Forelimb muscle (tissue), 1 donor: Measurements from ENCODE around the gene RUSC1. TPM values are rescaled to one million over a fixed set of nuclear protein-coding genes. Genes with fewer than 3 reads are reported as not detected.

ENCODE experiments used
- DNase-seq: peaks from one replicate; pipeline ENCODE4 v3.0.0-alpha.2; 2013; ENCODE audit warnings: low read depth
- polyA plus RNA-seq: library from polyadenylated mRNA; unstranded; fragments of 120-200 nt; gene quantifications from one replicate; pipeline ENCODE4 v1.2.1, GENCODE V29; 2013; ENCODE audit not compliant: insufficient read length

Gene RUSC1
- polyA plus RNA-seq, 1 donor: 27.9 TPM

DNA sequence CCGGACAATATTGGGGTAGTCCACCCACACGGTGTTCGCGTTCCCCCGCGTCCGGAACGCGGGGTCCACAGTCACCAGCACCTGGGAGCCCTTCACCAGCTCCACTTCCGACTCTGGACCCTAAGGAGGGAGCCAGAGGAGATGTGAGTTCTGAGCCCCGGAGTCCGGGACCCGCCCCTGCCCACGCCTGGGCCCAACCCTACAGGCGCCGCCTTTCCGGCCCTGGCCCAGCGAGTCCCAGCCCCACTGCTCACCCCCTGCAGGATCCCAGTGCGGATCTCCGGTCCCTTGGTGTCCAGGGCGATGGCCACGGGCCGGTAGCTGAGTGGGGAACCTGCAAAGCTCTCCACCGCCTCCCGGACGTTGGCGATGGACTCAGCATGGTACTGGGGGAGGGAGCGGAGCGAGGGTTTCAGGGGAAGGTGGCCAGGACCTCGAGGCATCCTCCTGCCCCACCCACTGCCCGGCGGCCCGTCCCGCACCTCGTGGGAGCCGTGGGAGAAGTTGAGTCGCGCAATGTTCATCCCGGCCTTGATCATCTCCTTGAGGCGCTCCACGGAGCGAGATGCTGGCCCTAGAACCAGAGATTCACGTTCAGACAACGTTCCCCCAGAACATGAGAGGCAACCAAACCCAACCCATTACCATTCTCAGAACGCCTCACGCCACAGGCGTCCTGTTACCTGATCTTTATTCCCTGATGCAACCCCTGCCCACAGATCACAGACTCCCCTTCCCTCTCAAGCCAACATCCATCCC is 25.3 kb upstream of the RUSC1 start:
- no peak for DNase-seq

DNA sequence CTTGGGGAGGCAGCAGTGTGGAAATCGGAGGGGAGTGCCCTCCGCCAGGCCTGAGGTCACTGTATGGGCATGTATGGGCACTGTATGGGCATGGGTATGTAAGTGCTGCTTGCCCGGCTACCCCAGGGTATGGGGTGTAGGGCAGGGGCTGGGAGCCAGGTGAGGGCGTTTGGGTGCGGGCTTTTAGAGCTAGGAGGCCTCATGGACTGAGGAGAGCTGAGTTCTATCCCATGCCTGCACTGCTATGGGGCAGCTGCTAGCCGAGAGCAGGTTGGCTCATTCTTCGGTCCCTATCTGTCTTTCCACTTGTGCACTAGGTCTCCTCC is 24.8 kb upstream of the RUSC1 start:
- DNase-seq: no peak

DNA sequence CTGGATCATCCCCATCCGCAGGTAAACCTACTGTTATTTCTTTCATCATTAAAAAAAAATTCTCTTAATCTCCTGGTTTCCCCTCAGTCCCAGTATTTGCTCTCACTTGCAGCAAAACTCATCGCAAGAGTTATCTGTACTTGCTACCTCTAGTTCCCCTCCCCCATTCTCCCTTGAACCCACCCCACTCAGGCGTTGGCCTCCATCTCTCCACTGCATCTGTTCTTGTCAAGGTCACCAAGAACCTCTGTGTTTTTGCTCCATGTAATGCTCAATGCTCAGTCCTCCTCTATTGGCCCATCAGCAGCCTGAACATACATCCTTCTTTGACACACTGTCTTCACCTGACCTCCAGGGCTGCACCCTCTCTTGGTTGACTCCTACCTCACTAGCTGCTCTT is 24.0 kb upstream of the RUSC1 start:
- no peak for DNase-seq

DNA sequence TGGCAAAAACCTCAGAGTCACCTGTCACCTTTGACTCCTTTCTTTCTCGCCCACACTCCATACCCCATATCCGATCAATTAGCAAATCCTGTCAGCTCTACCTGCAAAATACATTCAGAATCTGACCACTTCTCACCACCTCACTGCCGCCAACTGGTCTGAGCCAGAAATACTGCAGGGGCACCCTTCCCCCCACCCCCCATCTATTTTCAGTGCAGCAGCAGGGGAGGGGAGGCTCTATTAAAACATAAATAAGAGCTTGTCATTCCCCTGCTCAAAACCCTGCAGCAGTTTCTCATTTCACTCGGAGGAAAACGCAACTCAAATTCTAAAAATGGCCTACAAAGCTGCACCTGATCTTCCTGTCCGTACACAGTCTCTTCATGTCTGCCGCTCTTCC is 23.3 kb upstream of the RUSC1 start:
- no peak for DNase-seq

DNA sequence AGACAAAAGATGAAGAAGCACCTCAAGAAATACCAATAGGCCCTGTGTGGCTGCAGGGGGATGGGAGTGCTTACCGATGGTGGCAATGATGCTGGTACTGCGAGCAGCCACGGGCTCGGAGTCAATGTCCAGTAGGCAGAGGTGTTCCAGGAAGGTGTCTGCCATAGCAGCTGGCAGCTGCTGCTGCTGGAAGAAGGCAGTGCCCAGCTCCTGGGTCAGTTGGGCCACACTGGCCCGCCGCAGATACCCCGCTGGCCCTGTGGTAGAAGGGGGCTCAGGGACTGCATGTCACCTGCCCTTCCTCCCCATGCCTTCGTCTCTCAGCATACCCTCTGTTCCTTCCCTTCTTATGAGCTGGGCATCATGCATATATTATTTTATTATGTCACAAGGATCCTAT is 20.7 kb upstream of the RUSC1 start:
- no peak for DNase-seq

DNA sequence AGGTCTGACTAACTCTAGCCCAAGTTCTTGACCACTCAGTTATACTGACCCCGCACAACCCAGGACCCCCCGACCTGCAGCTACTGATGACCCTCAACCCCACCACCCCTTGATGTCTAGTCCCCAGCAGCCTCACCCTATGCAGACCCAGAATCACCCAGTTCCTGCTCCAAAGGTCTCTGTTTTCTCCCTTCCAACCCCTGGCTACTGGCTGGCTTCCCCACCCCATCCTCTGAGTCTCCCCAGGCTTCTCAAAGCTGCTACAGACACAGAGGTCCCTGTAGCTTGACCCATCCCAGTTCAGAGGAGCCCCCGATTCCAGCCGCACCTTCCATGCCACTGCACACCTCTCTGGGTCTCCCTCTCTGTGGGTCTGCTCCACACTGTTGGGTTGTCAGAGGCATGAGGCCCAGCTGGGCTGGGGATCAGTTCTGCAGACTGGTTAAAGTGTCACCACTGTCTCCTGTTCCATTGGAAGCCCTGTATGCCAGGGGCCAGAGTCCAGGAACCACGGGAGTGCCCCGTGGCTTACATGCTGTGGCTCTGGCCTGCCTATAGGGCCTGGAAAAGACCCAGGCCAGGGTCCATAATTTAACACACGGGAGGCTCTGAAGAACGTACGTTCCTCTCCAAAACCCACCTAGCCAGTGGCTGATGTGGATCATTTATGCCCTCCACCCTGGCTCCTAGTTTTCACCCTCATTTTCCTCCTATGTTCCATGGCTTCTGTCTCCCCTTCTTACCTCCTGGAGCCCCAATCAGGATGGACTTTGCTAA is 20.0 kb upstream of the RUSC1 start:
- no peak for DNase-seq

DNA sequence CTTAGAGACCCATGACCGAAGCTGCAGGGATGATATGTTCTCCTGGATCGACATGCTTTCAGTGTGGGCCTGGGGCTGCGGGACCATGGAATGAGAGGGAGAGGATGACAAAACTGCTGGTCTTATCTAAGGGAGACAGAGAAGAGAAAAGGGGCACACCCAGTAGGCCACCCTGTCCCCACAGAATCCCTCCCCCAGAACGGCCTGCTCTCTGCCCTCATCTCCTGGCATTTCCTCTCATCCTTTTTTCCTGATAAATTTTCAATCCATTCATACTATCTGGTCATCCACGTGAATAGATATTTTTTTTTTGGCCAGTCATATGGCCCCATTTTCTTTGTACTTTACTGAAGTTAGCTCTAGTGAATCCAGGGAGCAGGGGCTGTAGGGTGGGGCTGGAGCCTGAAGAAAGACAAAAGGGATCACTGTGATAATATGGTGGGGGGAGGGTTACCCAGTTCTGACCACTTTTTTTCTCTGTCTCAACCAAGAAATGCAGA is 19.3 kb upstream of the RUSC1 start, which contains the start of gene PKLR:
TSS of gene PKLR (minus strand) at position 97 of the 500 bp plus-strand sequence. CDS start at position 54, 43 bp downstream.
- DNase-seq: no peak

DNA sequence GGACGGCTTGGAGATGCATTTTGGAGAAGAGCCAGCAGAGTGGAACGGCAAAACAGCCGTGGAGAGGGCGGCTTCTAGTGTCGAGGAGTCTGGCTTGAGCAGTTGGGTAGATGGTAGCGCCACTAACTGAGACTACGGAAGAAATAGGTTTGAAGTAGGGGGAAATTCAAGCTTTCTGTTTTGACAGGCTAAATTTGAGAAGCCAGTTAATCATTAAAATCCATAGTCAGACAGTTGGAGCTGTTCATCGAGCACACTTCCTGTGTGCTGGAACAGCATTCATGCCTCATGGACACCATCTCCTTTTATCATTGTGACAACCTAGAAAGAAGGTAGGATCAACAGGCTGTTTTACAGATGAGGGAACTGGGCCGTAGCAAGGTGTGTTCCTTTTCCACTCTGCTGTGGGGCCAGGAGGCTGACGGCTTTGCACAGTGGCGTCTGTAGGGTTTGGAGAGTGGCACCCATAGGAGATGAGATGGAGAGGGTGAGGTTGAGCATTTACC is 16.1 kb upstream of the RUSC1 start:
- no peak for DNase-seq

DNA sequence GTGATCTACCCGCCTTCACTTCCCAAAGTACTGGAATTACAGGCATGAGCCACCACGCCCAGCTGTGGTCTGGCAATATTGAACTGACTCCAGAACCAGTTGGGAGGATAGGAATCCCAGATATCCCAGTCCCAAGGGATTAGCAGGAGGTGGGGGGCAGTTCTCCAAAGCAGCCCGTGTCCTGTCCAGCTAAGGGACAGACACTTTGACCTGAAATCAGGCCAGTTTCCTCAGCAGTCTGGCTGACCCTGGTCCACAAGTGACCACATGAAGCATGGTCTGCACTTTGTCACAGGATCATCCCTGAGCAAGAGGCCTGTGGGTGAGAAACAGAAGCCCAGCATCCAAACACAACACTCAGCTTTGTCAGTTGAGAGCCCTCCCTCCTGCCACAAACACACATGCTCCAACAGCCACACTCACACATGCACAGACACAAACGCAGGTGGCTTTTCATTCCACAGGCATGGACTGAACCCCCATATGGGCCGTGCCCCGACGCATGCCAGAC is 14.8 kb upstream of the RUSC1 start:
- DNase-seq: no peak

DNA sequence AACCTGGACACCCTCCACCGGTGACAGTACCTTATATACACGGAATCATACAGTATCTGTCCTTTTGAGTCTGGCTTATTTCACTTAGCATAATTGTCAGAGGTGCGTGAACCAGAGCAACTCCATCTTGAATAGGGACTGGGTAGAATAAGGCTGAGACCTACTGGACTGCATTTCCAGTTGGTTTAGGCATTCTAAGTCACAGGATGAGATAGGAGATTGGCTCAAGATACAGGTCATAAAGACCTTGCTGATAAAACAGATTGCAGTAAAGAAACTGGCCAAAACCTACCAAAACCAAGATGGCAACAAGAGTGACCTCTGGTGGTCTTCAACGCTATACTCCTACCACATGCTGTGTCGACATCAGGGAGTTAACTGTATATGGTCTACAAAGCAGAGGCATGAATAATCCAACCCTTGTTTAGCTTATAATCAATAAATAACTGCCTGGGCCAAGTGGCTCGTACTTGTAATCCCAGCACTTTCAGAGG is 13.4 kb upstream of the RUSC1 start:
- no peak for DNase-seq

DNA sequence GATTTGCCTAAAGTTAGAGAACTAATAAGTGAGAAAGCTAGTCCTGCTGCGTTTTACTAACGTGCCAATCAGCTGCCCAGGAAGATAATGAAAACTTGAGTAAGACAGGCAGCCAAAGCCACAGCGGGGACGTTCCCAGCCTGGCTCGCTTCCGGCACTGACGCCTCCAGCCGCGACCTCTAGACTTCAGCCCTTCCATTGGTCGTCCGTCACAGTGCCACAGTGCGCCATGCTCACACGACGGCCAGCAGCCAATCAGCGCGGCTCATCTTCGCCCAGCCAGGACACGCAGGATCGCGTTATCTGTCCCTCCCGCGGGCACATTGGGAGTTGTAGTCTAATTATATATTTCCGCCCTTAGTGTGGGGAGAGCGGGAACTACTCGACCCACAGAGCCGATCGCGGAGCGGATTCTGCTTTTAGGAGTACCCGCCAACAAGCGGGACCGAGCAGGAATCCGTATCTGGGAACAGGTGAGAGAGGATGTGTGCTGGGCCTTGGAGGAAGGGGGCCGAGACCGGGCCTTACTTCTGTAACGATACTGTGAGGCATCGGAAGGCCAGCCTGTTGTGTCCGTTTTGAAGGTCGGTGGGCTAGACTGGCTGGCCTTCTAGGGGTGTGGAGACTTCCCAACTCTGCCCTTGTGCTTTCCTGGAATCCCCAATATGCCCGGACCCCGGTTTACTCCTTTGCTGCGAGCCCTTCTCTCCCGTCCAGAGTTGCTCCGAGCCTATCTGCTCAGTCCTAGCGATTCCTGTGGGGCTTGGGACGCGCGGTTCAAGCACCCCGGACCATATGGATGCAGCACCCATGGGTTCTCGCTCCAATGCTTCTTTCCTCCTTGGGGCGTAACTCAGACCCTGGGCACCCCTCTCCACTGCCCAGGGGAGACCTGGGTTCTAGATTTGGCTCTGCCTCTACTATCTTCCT is 11.9 kb upstream of the RUSC1 start, which contains the start of gene FDPS:
TSS of gene FDPS (plus strand) at position 374 of the 930 bp plus-strand sequence. CDS start 924 bp downstream, outside the sequence.
- peak; percentile 98 for DNase-seq

DNA sequence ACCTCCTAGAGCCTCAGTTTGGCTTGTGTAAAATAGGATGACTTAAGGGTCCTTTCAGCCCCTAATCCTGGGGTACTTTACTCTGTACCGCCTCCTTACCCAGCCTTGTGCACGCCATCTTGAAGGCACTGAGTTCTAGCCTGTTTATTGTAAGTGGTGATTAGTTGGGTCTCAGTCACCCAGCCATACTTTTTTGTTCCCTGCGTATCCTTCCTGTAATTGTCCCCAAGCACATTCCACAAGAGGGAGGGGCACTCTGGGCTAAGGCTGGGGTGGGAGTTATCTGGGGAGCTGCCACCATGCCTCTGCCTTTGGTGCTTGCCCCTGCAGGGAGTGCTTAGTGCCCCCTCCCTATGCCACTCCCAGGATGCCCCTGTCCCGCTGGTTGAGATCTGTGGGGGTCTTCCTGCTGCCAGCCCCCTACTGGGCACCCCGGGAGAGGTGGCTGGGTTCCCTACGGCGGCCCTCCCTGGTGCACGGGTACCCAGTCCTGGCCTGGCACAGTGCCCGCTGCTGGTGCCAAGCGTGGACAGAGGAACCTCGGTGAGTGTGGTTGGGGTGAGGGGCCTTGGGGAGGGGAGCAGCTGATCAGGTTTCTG is 11.2 kb upstream of the RUSC1 start:
- no peak for DNase-seq

DNA sequence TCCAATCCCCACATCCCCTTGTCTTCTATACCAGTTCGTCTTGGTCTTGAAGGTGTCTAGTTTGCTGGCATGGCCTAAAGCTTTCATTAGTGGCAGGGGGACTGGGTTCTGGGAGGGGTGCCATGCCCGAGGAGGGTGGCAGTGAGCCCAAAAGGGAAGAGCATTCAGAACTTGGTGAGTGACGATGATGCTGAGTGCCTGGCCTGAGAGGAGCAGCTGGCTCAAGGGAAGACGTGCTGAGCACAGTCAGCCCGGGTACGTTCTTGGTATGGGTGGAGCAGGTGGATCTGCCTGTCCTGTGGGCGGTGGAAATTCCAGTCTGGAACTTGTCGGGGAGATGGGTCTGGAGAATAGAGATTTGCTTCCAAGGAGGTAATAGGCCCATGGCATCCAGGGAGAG is 7.4 kb upstream of the RUSC1 start:
- DNase-seq: no peak

DNA sequence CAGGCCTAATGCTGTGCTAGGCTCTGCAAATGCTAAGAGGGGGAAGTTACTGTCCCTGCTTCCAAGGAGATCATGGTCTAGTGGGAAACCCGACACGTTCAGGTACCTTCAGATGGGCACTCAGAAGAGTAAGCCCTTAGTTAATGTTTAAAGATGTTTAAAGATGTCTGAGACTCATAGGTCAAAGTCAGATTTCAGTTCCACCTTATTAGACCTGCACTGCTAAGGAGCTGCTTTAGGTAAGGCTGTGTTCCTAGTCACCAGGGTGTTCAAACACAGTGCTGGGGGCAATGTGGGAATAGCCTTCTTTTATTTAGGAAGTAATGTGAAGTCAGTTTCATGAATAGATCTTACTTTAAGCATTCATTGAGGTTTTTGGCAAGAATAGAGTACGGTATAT is 3.8 kb upstream of the RUSC1 start:
- DNase-seq: no peak

DNA sequence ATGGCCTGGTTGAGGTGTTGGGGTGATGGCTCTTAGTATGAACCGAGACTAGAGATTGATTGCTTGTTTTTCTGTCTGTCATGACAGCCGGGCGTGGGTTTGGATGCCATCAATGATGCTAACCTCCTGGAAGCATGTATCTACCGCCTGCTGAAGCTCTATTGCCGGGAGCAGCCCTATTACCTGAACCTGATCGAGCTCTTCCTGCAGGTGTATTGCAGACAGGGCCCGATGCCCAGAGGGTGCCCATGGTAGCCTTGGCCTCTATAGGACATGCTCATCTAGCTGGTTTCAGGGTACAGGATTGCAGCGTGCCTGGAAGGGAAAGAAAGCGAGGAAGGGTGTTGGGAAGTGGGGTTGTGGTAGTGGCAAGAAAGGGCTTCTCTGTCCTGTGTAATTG is 2.6 kb upstream of the RUSC1 start:
- no peak for DNase-seq

DNA sequence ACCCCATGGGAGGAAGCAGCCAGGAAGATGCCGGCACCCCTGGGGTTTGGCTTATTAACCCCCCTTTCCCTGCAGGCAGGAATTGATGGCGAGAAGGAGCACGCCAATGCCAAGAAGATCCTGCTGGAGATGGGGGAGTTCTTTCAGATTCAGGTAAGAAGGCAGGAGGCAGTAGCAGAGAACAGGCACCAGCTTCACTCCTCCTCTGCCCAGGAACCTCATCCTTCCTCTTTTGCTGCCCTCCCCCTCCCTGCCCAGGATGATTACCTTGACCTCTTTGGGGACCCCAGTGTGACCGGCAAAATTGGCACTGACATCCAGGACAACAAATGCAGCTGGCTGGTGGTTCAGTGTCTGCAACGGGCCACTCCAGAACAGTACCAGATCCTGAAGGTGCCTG is 1.2 kb upstream of the RUSC1 start:
- no peak for DNase-seq

DNA sequence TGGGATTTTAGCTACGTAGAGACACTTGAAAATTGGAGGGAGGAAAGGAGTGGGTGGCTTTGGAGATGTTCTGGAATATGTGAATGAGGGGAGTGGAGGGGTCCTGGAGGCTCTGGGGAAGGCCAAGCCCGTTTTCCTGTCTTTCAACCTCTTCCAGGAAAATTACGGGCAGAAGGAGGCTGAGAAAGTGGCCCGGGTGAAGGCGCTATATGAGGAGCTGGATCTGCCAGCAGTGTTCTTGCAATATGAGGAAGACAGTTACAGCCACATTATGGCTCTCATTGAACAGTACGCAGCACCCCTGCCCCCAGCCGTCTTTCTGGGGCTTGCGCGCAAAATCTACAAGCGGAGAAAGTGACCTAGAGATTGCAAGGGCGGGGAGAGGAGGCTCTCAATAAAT is 442 bp upstream of the RUSC1 start:
- DNase-seq: no peak

DNA sequence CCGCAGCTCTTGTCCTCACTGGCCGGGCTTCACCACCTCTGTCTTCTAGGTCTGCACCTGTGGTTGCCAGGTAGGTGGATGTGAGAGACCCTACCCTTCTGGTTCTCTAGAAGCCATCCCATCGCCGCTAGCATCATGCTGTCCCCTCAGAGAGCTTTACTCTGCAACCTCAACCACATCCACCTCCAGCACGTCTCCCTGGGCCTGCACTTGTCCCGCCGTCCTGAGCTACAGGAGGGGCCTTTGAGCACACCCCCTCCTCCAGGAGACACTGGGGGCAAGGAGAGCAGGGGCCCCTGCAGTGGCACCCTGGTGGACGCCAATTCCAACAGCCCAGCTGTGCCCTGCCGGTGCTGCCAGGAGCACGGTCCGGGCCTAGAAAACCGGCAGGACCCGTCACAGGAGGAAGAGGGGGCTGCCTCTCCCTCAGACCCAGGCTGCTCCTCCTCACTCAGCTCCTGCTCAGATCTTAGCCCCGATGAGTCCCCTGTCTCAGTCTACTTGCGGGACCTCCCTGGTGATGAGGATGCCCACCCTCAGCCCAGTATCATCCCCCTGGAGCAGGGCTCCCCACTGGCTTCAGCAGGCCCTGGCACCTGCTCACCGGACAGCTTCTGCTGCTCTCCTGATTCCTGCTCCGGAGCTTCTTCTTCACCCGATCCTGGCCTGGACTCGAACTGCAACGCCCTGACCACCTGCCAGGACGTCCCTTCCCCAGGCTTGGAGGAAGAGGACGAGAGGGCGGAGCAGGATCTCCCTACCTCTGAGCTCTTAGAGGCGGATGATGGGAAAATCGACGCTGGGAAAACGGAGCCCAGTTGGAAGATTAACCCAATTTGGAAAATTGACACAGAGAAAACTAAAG is 1.2 kb downstream of the RUSC1 start:
- DNase-seq: no peak

DNA sequence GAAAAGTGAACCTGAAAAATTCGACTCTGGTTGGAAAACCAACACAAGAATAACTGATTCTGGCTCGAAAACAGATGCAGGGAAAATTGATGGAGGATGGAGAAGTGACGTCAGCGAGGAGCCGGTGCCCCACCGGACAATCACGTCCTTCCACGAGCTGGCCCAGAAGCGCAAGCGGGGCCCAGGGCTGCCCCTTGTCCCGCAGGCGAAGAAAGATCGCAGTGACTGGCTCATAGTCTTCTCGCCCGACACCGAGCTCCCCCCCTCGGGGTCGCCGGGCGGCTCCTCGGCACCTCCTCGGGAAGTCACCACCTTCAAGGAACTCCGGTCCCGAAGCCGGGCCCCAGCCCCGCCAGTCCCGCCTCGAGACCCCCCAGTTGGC is 1.9 kb downstream of the RUSC1 start:
- DNase-seq: no peak
